Activated naive CD4-positive, alpha-beta T cell (primary cell): ENCODE results near the gene RPS6KA4.
"Not testable (repeated sequence)": the region's sequence is repeated elsewhere in the genome, so short reads cannot be mapped to it uniquely, and the experiment has no call there.

Experiments
- DNase-seq, 4 experiments: peaks; one replicate each; lab custom pipeline; 2025; lab: John Stamatoyannopoulos, UW

The RPS6KA4 gene

GRCh38 chr11:64385945-64386704 is 27.2 kb downstream of the RPS6KA4 start:
- no peak for DNase-seq

DNA sequence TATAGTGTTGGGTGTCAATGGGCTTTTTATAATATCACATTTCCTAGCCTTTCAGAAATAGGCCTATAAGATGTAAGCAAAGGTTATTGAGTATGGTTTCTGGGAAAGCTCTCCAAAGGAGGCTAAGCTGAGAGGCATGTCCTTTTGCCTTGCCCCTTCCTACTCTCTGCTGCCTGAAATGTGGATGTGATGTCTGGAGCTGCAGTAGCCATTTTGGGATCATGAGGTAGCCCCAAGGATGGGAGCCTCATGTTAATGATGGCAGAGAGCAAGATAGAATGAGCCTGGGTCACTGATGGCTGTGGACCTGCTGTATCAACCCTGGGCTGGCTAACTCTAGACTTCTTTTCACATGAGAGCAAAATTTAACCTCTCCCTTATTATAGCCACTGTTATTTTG is 29.0 kb downstream of the RPS6KA4 start:
- no peak for DNase-seq

- no peak for DNase-seq
Observed at GRCh38 chr11:64388894-64389293, 29.9 kb downstream of the RPS6KA4 start.

DNA sequence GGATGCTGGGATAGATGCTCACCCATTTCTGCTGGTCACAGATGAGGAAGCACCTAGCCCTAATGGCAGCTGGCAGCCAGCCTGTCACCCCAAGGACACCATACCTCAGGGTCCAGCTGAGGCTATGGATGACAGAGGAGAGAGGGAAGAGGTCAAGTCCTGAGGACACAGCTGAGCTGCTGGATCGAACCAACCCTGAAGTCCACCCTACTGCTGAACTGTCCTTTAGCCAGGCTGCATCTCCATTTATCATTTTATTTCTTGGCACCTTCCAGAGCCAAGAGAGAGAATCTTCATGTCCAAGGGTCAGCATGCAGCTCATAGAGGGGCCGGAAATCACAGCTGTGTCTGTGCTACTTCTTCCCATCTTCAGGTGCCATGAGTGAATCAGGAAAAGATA is 30.9 kb downstream of the RPS6KA4 start:
- DNase-seq: no peak

- DNase-seq: no peak
Observed at GRCh38 chr11:64390558-64390957, 31.6 kb downstream of the RPS6KA4 start.

DNA sequence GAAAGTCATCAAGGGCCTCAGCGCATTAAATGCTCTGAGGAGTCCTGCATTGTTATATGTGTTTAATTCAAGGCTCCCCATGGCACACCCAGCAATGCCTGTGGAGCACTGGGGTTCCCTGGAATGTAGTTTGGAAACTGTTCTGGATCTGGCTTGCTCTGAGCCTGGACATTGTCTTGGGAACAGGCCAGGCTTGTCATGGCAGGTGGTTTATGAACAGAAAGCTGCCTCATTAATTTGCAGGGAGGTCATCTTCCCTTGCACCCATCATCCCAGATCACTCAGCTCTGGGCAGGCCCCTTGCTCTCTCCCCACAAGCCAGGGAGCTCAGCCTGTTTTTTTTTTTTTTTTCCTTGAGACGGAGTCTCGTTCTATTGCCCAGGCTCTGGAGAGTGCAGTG is 32.9 kb downstream of the RPS6KA4 start:
- no peak for DNase-seq

- no peak for DNase-seq
Observed at GRCh38 chr11:64395545-64396078, 36.6 kb downstream of the RPS6KA4 start.

DNA sequence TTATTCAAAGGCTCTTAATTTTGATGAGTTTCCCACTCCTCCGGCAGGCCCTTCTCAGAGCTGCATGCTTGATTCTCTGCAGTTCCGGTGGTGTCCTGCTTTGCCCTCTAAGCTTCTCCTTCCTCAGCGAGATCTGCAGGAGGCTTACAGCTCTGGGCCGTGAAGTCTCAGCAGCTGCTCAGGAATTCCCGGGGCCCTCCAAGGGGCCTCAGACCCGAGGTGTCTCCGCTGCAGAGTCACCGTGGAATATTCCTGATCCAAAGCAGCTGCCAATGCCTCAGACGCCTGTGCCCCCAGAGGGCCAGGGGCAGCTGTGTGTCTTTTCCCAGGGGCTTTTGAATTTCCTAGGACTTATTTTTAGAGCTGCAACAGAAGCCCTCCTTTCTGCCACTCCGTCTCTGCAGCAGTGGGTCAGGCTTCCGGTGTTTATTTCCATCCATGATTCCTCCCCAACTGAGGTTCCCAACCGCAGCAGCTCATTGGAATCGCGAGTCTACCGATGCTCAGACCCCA is 37.2 kb downstream of the RPS6KA4 start:
- no peak for DNase-seq

- no peak for DNase-seq
Observed at GRCh38 chr11:64400102-64400501, 41.1 kb downstream of the RPS6KA4 start.

- DNase-seq: no peak
Observed at GRCh38 chr11:64400667-64401066, 41.7 kb downstream of the RPS6KA4 start.

GRCh38 chr11:64401775-64402174 is 42.8 kb downstream of the RPS6KA4 start:
- DNase-seq: no peak

DNA sequence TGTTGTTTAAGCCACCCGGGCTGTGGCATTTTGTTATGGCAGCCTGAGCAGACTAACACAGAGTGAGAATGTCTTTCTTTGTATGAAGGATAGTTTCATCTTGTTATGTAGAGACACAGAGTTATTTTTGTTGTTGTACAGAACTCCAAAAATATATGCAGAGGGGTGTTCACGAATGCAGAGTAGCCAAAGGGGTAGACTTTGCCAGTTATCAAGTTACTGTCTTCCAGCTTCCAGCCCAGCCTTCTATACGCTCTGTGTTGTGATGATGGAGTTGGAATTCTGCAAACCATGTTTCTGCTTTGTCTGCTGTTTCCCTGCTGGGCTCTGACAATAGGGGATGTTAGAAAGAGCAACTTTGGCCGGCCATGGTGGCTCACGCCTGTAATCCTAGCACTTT is 44.1 kb downstream of the RPS6KA4 start:
- DNase-seq: no peak

DNA sequence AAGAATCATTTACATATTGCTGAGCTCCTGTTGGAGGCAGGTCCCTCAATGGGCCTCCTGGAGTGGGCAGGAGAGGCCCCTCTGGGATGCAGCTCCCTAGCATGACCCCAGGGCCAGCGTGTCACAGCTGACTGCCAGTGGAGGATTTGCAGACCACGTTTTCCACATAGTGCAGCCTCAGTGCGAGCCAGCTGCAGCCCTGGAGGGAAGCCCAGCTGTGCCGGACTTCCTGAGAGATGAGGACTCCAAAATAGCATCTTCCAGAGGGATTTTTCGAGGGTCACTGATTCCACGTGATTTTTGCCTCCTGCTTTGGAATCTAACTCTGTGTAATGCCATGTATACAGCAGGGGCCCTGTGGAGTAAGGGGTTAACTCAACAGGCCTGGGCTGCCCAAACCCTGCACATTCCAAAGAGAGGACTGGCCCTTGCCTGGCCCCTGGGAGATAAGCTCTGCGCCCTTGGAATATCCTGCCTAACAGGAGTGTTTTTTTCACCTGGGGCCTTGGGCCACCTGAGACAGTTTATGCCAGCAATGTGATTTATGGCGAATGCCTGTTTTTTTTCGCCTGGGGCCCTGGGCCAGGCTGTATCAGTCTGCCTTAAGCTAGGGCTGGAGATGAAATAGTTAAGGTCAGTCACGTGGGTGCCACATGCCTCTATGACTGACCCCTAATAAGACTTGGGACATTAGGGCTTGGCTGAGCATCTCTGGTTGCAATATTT is 47.4 kb downstream of the RPS6KA4 start:
- DNase-seq: no peak

GRCh38 chr11:64407221-64407620 is 48.3 kb downstream of the RPS6KA4 start:
- DNase-seq: no peak

GRCh38 chr11:64407630-64408029 is 48.7 kb downstream of the RPS6KA4 start:
- DNase-seq: no peak

GRCh38 chr11:64409278-64409677 is 50.3 kb downstream of the RPS6KA4 start:
- DNase-seq: no peak

GRCh38 chr11:64409707-64410403 is 50.9 kb downstream of the RPS6KA4 start:
- DNase-seq: no peak

DNA sequence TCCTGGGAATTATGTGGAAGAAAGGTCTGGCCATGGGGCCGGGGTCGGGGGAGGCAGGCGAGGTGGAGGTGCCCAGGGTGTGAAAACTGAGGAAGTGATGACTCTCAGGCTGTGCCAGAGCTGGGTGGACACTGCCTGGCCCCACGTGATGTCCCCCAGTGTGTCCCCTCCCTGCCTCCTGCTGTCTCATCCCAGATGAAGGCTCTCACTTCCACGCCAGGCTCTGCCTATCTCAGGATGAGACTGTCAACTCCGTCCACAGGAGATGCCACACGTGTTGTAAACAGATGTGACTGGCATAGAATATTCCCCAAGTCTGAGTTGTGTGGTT is 51.4 kb downstream of the RPS6KA4 start:
- DNase-seq: no peak

DNA sequence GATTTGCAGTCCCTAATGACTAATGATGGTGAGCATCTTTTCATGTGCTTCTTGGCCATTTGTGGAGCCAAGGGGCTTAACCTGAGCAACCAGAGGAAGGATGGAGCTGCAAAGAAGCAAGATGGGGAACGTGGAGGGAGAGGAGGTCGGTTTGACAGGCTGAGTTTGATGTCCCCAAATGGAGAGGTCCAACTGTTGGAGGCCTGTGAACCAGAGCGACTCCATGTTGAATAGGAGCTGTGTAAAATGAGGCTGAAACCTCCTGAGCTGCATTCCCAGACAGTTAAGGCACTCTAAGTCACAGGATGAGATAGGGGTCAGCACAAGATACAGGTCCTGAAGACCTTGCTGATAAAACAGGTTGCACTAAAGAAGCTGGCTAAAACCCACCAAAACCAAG is 54.5 kb downstream of the RPS6KA4 start:
- DNase-seq: no peak

DNA sequence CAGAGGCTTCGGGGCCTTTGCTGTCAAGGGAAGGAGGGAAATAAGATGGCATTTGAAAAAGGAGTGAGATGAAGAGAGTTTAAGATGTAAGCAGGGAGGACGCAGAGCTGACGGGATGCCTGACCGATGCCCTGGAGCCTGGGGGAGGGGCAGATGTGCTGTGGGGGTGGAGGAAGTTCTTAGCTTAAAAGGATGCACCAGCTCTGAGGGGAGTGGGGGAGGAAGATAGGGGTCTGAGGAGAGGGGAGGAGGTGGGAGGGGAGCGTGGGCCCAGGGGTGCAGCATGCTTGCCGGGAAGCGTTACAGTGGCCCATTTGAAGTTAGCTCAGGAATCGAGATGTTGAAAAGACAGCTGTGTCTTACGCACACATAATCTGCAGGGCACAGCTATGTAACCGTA is 56.3 kb downstream of the RPS6KA4 start:
- DNase-seq: no peak

- no peak for DNase-seq
Observed at GRCh38 chr11:64415996-64416728, 57.2 kb downstream of the RPS6KA4 start.

- not testable (repeated sequence) for DNase-seq
Observed at GRCh38 chr11:64418233-64418632, 59.3 kb downstream of the RPS6KA4 start.
